NCI-H748 (cell line): ENCODE results near the gene HTR4.
"Not testable (repeated sequence)": the region's sequence is repeated elsewhere in the genome, so short reads cannot be mapped to it uniquely, and the experiment has no call there.

Experiments
- DNase-seq: peaks from one replicate; lab custom pipeline; 2025; ENCODE audit not compliant: unreplicated experiment; lab: John Stamatoyannopoulos, UW

Gene HTR4

DNA sequence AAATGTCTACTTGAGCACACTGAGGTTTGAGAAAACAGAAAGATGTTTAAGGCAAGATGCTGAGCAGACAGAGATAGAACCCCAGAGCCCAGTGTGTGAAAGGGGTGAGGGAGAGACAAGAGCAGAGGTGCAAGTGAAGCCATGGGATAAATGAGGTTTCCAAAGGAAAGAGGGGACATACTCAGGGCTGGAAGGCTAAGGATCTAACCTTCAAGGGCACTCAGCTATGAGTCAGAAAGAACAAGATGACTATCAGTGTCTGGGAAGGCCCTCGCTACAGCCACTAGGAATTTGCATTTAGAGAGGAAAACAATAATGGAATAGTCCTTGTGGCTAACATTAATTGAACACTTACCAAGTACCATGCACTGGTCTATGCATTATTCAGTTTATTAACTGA, 113.7 kb downstream of the HTR4 start:
- no peak for DNase-seq

GRCh38 chr5:148539851-148540250, 114.5 kb downstream of the HTR4 start:
- DNase-seq: no peak

- DNase-seq: no peak
Observed at GRCh38 chr5:148535190-148535589, 119.1 kb downstream of the HTR4 start.

DNA sequence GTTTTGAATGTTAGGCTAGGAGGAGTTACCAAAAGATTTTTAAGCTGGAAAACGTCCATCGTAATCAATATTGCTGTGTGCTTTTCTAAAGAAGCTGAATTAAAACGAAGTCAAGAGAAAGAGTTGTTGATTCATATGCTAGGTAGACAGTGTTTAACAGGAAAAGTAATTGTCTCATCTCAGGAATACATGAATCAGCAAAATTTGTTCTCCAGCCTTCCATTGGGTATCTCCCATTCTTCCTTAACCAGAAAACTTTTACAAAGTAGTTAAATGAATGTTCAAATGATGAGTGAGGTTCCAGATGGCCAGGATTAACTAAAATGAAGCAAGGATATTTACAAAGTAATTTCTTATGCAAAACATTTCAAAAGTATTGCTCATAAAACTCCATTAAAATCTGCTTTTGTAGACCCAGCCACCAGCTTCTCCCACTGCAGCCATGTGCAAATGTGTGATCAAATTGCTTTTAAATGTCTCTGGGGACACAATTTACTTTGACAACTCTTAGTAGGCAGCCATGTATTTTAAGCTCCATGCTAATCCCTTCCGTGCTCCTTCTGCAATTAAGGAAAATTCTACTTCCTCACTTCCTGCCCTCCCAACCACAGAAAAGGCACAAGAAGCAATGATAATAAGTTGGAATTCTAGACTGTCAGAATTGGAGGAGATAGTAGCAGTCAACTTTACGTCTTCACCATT, 121.2 kb downstream of the HTR4 start:
- DNase-seq: no peak

- DNase-seq: not testable (repeated sequence)
Observed at GRCh38 chr5:148529450-148529849, 124.9 kb downstream of the HTR4 start.

- no peak for DNase-seq
Observed at GRCh38 chr5:148524721-148525120, 129.6 kb downstream of the HTR4 start.

- DNase-seq: peak; percentile 36
Observed at GRCh38 chr5:148523139-148523538, 131.2 kb downstream of the HTR4 start.

DNA sequence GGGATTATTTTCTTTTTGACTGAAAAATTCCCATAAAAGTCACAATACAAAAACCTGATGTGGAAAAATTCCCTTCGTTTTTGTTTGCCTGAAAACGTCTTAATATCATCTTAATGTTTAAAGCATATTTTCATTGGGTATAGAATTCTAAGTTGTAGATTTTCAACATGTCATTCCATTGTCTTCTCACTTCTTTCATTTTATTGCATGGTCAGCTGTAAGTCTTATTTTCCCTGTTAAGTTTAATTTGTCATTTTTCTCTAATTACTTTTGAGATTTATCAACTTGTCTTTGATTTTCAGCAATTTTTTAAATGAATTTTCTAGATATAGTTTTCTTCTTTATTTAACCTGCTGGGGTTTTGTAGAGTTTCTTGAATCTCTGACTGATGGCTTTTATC, 138.9 kb downstream of the HTR4 start:
- no peak for DNase-seq

DNA sequence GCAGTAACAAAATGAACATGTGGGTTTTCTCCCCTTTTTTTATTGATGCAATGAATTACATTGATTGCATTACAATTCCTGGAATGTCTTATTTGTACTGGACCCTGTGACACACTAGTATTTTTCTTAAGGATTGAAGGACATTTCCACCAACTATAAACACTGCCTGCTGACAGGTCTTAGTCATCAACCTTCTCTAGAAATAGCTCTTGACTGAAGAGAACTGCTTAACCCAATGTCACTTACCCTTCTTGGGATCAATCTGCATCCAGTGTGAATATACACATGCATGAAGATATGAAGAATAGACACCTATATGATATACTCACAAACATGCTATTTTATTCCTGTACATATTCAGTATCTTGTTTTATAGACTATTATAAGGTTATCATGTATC, 140.0 kb downstream of the HTR4 start:
- no peak for DNase-seq

GRCh38 chr5:148512498-148512897, 141.8 kb downstream of the HTR4 start:
- DNase-seq: no peak

DNA sequence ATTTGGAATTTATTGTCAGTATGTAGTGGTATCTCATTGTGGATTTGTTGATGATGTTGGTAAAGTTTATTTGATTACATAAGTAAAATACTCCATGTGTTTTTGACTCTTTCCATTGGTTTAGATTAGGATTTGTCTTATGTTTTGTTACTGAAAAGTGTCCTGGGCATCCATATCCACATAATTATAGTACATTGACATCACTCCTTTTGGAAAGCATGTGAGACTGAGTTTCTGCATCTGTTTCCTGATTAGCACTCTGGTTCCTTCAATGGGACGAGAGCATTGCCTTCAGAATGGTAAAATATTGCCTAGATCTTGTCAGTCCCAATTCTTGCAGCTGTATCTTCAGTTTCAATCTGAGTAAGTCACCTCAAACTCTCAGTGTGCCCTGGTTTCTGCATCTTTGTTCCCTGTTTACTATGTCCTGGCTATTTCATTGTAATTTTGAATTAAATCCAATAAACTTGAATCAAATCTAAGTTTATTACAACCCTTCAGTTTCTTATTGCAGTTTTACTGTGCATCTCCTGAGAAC, 142.4 kb downstream of the HTR4 start:
- DNase-seq: no peak

DNA sequence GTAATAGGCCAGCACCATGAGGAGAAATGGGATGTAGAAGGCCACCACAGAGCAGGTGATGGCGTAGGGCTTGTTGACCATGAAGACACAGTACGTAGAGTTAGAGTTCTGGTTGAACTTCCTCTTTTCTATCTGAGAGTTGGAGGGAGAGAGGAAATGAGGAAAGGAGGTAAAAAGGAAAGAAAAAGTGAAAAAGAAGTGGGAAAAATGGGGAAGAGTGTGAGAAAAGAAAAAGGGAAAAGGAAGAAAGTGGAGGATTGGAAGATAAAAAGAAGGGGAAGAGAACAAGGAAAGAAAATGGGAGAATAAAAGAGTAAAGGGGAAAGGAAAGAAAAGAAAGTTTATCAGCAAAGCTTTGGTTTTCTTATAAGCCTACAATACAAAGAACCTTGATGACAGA, 144.4 kb downstream of the HTR4 start:
- no peak for DNase-seq

- no peak for DNase-seq
Observed at GRCh38 chr5:148507648-148508047, 146.7 kb downstream of the HTR4 start.

DNA sequence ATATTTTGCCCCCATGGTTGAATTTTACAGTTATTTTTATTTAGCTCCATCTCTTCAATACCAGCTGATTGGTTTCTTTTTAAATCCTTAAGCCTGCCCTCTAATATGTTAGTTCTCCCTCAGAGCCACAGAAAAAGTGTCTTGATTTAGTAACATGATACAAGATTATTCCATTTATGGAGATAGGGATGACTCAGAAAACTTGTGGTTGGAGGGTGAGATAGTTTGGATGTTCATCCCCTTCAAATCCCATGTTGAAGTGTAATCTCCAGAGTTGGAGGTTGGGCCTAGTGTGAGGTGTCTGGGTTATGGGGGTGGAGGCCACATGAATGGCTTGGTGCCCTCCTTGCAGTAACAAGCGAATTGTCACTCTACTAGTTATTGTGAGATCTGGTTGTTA, 154.9 kb downstream of the HTR4 start:
- DNase-seq: no peak

DNA sequence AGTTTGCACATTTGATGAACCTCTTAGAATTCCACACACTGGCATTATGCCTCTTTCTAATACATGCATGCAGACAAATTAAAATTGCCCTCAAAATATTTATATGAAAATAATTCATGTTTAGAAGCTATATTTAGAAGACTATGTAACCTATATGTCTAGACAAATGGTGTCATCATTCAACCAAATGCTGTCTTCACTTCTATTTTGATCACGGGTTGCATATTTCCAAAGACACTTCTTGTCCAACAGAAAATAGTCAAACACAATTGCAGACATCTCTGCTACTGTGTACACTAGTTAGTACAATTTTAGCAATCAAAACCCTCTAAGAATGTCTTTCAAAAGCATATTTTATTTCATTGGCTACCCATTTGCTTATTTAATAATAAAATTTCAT, 156.6 kb downstream of the HTR4 start:
- DNase-seq: no peak

GRCh38 chr5:148492351-148492750, 162.0 kb downstream of the HTR4 start:
- no peak for DNase-seq

GRCh38 chr5:148491793-148492184, 162.5 kb downstream of the HTR4 start:
- no peak for DNase-seq

DNA sequence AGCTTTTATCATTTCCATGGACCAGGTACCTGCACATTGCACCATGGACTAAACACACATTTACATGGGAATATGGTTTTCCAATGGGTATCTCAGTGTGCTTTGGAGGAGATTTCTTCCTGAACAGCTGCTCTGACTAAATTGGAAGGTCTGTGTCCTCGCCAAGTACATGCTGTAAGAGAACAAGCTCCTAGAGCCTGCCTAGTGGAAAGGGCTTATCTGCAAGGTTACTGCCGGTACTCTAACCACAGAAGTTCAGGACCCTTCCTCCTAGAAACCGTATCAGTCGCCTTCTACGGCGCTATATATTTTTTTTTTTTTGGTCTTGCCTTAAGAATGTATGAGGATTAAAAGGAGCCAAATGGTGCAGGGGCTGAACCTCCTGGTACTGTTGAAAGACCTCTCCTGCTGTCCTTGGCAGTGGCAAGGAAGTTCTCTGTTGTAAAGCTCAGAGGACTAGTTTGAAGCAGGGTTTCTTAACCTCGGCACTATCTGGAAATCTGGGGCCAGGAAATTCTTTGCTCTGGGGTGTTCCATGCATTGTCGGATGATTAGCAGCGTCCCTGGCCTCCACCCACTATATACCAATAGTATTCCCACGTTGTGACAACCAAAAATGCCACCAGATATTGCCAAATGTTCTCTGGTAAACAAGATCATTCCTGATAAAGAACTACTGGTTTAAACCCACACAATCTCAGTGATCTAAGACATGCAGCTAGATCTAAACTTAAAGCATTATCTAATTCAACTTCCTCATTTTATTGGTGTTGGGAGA, 163.1 kb downstream of the HTR4 start:
- no peak for DNase-seq

DNA sequence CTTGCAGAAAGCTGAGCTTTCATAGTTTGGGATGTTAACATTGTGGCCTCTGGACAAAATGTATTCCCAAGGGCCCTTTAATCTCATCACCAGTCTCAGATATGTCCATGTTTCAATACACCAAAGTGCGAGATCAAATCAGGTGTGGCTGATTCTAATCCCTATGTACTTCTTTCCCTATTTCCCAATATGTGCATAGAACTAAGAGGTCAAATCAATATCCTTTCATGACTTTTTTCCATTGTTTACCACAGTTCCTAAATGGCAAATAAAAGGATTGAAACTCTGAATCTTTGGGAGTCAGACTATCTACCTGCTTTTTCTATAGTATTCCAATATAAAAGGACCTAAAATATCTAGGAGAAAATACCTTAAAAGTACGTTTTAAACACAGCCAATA, 165.6 kb downstream of the HTR4 start:
- DNase-seq: no peak

GRCh38 chr5:148486456-148486855, 167.9 kb downstream of the HTR4 start:
- no peak for DNase-seq

- no peak for DNase-seq
Observed at GRCh38 chr5:148484651-148485050, 169.7 kb downstream of the HTR4 start.

DNA sequence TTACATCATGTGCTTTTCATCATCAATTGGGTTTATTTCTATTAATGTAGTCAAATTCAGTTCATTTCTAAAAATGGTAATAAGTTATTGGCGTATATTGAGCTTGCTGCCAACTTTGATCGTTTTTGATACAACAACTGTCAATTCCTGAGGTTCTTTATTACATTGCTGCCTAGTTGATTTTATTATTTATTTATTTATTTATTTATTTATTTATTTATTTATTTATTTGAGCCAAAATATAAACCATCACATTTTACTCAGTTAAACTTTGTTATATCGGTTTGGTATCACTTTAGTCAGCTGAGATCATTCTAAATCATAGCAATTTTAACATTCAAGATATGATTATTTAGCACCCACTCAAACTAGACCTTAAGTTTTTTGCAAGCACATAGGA, 170.6 kb downstream of the HTR4 start:
- DNase-seq: no peak
